GM06990 (cell line): ENCODE data around the gene TMIGD2.

ENCODE experiments used
- DNase-seq: peaks from one replicate; pipeline ENCODE4 v3.0.0-alpha.2; 2011; ENCODE audit not compliant: insufficient read length; ENCODE audit errors: extremely low read depth
- H3K27me3 ChIP-seq: replicated peaks from 2 replicates; pipeline ENCODE4 v1.6.0; 2011; ENCODE audit warnings: low read length; ENCODE audit not compliant: control insufficient read depth, insufficient read depth
- H3K36me3 ChIP-seq: 2 replicates; pipeline ENCODE4 v1.5.1; 2011; ENCODE audit warnings: low read length; ENCODE audit not compliant: control insufficient read depth, insufficient read depth
- H3K4me3 ChIP-seq: replicated peaks from 2 replicates; pipeline ENCODE4 v1.5.1; 2011; ENCODE audit warnings: low read depth, mild to moderate bottlenecking, control low read depth, low read length
- TF ChIP-seq, protein P1 (sequence below): IDR thresholded peaks from 2 replicates; pipeline ENCODE4 v1.5.1; 2011; ENCODE audit warnings: low read length, control low read depth, mild to moderate bottlenecking, inconsistent platforms; ENCODE audit not compliant: insufficient read depth, poor library complexity, severe bottlenecking

TMIGD2 gene

DNA sequence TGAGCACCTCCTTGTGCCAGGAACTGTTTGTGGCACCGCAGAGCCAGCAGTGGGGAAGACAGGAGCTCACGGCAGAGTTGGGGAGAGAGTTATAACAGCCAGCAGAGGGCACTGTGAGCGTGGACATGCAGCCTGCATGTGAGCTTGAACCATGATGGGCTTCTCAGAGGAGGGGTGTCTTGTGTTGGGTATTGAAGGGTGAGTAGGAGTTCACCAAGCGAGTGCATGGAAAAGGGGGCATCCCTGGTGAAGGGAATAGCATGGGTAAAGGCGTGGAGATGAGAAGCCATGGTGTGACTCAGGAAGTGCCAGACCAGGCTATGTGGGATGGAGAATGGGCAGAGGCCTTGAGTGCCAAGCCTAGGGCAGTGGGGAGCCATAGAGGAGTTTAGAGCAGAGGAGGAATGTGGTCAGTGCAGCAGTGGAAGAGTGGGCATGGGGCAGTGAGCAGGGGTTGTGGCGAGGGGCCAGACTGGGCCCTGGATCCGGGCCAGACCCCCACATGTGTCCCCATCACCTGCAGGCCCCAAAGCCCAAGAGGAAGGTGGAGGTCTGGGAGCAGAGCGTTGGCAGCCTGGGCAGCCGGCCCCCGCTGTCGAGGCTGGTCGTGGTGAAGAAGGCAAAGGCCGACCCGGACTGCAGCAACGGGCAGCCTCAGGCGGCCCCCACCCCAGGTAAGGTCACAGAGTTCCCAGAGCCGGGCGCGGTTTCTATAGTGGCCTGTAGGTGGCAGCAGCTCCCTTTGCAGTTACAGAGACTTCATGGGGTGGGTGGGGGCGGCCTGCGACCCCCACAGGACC, 34.9 kb downstream of the TMIGD2 start:
- TF ChIP-seq, protein P1, sequence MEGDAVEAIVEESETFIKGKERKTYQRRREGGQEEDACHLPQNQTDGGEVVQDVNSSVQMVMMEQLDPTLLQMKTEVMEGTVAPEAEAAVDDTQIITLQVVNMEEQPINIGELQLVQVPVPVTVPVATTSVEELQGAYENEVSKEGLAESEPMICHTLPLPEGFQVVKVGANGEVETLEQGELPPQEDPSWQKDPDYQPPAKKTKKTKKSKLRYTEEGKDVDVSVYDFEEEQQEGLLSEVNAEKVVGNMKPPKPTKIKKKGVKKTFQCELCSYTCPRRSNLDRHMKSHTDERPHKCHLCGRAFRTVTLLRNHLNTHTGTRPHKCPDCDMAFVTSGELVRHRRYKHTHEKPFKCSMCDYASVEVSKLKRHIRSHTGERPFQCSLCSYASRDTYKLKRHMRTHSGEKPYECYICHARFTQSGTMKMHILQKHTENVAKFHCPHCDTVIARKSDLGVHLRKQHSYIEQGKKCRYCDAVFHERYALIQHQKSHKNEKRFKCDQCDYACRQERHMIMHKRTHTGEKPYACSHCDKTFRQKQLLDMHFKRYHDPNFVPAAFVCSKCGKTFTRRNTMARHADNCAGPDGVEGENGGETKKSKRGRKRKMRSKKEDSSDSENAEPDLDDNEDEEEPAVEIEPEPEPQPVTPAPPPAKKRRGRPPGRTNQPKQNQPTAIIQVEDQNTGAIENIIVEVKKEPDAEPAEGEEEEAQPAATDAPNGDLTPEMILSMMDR = peak; percentile 80
- Histone ChIP-seq H3K27me3 (no peaks in the 10 kb centered on the region), H3K4me3 (no peak overlapping the region), H3K36me3 (peaks cover 20% of the 10 kb centered on the region)
- no peak for DNase-seq

DNA sequence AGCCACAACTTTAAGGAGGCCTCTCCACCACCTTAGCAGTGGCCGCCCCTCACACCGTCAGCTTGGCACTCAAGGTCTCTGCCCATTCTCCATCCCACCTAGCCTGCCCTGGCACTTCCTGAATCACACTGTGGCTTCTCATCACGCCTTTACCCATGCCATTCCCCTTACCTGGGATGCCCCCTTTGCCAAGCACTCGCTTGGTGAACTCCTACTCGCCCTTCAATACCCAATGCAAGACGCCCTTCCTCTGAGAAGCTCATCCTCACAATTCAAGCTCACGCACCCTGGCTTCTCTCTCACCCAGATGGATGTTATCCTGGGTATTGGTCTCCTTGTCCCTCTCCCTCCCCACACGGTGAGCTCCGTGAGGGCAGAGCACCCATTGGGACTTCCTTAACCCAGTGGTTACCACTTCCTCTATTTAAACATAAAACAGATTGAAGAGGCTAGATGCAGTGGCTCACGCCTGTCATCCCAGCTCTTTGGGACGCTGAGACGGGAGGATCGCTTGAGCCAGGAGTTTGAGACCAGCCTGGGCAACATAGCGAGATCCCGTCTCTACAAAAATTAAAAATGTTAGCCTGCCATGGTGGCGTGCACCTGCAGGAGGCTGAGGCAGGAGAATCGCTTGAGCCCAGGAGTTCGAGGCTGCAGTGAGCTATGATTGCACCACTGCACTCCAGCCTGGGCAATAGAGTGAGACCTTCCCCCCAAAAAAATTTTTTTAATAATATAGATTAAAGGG, 35.8 kb downstream of the TMIGD2 start:
- H3K4me3 ChIP-seq = no peak overlapping the region
- no peaks in the 10 kb centered on the region for H3K27me3 ChIP-seq
- TF ChIP-seq, protein P1 = no peak
- DNase-seq = no peak
- H3K36me3 ChIP-seq = peaks cover 23% of the 10 kb centered on the region

GRCh38 chr19:4264812-4265211, 37.4 kb downstream of the TMIGD2 start:
- H3K27me3 ChIP-seq = no peaks in the 10 kb centered on the region
- H3K36me3 ChIP-seq = peaks cover 21% of the 10 kb centered on the region
- no peak overlapping the region for H3K4me3 ChIP-seq
- TF ChIP-seq, protein P1 = no peak
- no peak for DNase-seq

DNA sequence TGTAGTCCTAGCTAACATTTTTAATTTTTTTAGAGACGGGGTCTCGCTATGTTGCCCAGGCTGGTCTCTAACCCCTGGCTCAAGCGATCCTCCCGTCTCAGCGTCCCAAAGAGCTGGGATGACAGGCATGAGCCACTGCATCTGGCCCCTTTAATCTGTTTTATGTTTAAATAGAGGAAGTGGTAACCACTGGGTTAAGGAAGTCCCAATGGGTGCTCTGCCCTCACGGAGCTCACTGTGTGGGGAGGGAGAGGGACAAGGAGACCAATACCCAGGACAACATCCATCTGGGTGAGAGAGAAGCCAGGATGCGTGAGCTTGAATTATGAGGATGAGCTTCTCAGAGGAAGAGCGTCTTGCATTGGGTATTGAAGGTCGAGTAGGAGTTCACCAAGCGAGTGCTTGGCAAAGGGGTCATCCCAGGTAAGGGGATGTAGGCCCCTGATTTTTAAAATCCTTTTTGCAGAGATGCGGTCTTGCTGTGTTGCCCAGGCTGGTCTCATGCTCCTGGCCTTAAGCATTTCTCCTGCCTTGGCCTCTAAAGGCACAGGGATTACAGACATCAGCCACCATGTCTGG, 41.5 kb downstream of the TMIGD2 start:
- Histone ChIP-seq H3K36me3 (peaks cover 21% of the 10 kb centered on the region), H3K4me3 (no peak overlapping the region), H3K27me3 (no peaks in the 10 kb centered on the region)
- TF ChIP-seq, protein P1 = no peak
- DNase-seq = no peak

- TF ChIP-seq, protein P1 = no peak
- H3K36me3 ChIP-seq = peaks cover 25% of the 10 kb centered on the region
- no peak overlapping the region for H3K4me3 ChIP-seq
- no peak for DNase-seq
- no peaks in the 10 kb centered on the region for H3K27me3 ChIP-seq
Observed at GRCh38 chr19:4258181-4258580, 44.0 kb downstream of the TMIGD2 start.
